Mucosa of gallbladder (tissue), 1 donor: ENCODE measurements around the gene C5orf63. TPM values are rescaled to one million over a fixed set of nuclear protein-coding genes. Genes with fewer than 3 reads are reported as not detected.
"Not testable (repeated sequence)": the region's sequence is repeated elsewhere in the genome, so short reads cannot be mapped to it uniquely, and the experiment has no call there.

Source experiments
- DNase-seq: peaks from one replicate; pipeline ENCODE4 v3.0.0-alpha.2; 2020; ENCODE audit warnings: low spot score
- total RNA-seq: library from RNA; stranded (reverse); gene quantifications from one replicate; pipeline ENCODE4 v1.2.1, GENCODE V29; 2021
- donor health status: DM: no; HTN: no; CAD: no.

The C5orf63 gene
- total RNA-seq, 1 donor from 2014 or later, result 6.1 TPM

- no peak for DNase-seq
Measured at GRCh38 chr5:127076315-127077129, 3.2 kb upstream of the C5orf63 start.

GRCh38 chr5:127074466-127074865 lies 1.2 kb upstream of the C5orf63 start:
- no peak for DNase-seq

DNA sequence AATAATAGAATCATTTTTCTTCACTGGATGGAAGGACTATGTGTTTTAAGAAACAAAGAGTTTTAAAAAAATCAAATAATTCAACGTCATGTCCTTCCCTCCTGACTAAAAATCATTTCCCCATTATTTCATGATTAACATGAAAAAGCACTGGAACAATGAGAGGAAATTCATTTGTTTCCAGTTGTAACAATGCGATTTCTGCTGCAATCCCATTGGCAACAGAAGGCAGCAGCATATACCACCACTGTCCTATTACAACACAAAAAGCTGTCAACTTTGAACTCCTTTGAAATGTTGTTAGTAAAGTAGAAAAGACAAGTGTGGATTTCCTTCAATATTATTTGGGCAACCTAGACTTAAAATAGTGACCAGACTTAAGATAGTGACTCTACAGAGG lies 3.1 kb downstream of the C5orf63 start:
- no peak for DNase-seq

DNA sequence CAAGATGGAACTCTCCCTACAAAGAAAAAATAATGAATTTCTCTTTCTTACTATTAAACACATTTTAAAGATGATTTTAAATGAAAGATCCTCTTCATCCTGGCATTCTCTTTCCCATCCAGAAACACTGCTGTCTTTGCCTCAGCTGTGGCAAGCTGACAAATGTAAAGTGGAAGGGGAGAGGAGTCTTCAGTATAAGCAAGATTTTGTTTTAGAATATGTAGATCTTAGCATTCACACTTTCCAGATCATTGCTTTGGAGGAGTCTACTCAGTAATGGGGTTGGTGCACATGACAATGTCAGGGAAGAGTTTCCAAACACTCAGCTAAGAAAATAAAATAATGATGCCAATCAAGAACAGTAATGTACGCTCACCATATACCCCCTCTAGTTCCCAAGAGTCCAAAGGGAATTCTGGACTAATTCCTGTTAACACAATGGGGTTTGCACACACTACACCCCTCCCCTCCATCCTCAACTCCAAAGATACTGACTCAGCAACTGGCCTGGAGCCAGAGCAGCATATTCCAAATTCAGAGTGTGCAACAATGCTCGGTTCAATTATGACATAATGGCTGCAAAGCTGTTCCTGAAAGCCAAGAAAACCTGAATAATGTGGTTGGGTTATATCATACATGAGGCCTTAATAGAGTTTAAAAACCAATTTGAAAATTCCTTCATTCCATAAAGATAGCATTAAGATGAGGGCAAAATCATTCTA lies 4.6 kb downstream of the C5orf63 start:
- DNase-seq, result no peak

GRCh38 chr5:127066721-127067120 lies 6.6 kb downstream of the C5orf63 start:
- no peak for DNase-seq

- DNase-seq, result no peak
Measured at GRCh38 chr5:127064253-127064840, 9.0 kb downstream of the C5orf63 start.

DNA sequence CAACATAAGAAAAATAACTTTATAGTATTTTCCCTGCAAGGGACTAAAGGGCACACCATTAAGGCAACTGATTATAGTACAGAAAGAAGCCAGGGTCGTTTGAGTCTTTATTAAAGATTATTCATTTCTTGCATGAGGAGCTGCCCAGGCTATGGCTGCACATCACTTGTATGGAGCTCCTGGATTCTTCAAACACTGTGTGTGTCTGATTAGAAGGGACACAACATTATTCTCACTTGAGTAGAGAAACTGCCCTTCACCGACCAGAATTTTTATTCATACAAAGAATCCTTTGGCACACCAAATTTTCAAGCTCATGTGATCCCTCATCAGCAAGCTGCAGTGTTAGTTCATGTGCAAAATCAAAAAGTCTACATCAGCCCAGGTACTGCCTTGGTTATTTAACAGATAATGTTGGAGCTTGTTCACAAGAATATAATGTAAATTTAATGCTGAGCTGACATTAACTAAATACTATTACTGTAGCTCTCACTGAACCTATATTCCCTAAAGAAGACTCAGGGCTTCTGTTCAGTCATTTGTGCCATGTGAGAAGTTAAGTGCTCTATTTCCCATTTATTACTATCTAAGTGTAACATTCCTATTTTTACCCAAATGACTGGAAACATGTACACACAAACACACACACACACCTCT lies 9.9 kb downstream of the C5orf63 start:
- no peak for DNase-seq

- DNase-seq, result no peak
Measured at GRCh38 chr5:127061956-127062355, 11.3 kb downstream of the C5orf63 start.

DNA sequence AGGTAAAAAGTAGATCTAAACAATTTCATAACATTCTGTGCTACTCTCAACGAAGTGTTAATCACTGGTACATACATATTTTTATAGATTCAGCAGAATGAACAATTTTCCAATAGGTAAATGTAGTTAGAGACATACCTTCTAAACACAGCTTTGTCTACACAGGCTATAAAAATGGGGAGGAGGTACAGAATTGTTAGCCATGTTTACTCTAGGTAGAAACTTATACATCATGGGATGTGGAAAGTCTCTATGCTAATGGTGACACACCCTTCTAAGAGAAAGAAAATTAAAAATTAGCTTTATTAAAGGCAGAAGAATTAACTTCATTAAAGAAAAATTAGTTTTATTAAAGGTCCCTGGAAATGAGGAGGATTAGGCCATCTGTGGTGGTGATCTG lies 11.8 kb downstream of the C5orf63 start:
- no peak for DNase-seq

DNA sequence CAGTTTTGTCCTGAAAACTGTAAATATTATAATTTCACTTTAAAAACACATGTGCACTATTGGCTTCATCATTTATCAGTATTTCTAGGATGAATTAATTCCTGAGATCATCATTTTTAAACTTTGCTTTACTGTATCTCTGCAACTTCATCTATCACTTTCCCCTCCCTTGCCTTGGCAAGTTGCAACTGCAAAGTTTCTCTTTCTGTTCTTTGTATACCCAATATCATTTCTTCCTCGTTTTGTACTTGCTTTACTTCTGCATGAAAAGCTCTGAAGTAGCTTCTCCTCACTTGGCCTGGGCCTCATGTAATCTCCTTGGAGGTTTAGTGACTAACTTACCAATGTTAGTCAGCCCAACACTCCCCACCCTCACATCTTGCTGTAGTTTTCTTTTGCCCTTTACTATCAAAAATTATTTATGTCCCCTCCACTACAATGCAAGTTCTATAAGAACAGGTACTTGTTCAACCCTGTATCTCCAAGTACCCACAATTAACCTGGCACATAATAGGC lies 12.8 kb downstream of the C5orf63 start:
- no peak for DNase-seq

GRCh38 chr5:127056896-127057295 lies 16.4 kb downstream of the C5orf63 start:
- DNase-seq, result no peak

DNA sequence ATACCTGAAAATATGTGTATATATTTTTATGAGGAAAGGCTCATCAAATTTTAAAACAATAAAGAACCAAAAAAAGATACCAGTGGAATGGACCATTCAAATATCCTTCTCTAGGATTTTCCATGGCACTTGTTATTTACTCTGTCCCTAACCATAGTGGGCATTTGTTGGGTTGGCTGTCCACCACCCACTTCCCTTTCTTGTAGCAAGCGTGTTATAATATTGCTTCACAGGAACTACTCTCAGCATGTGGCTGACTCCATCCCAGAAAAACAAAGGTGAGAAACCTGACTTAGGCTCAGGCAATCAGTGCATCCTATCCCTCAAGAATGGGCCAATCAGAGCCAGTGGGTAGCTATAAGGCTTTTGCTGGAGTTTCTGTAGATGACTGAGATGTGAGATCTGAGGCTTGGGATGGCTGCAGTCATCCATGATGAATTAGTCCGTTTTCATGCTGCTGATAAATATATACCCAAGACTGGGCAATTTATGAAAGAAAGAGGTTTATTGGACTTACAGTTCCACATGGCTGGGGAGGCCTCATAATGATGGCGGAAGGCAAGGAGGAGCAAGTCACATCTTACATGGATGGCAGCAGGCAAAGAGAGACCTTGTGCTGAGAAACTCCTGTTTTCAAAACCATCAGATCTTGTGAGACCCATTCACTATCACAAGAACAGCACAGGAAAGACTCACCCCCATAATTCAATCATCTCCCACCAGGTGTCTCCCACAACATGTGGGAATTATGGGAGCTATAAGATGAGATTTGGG lies 17.2 kb downstream of the C5orf63 start:
- no peak for DNase-seq

DNA sequence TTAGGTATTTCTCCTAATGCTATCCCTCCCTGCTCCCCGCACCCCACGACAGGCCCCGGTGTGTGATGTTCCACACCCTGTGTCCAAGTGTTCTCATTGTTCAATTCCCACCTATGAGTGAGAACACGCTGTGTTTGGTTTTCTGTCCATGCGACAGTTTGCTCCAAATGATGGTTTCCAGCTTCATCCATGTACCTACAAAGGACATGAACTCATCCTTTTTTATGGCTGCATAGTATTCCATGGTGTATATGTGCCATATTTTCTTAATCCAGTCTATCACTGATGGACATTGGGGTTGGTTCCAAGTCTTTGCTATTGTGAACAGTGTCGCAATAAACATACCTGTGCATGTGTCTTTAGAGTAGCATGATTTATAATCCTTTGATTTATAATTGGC lies 19.8 kb downstream of the C5orf63 start:
- not testable (repeated sequence) for DNase-seq

DNA sequence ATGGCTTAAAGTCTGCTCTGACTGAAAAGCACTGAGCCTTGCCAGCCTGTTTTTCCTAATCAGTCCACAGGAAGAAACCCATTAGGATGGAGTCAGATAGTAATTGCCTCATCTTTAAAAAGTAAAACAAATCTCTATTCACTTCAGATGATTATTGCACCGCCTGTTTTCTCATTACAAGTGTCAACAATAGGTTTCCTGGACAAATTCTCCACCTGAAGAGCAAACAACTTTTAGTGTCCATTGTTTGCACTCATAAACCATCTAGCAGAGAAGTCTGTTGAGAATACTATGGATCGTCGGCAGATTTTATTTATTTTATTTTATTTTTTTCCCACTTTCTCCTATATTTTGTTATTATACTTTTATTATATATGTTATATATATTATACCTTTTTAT lies 20.3 kb downstream of the C5orf63 start:
- DNase-seq, result no peak

DNA sequence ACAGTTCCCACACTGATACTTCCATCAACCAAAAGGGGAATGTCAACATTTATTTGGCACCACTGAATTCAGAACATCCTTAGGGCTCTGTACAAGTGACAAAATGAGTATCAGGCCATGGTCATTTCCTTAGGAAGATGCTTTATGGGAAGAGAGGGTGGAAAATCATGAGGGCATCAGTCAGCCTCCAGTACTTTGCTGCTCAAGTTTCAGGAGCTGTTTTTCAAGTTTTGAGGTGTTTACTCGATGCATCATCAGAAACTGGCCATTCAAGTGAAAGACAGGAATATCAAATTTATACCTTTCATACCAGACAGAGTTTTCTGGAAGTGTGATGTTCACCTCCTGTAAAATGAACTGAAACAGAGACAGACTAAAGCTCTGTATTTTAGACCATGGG lies 21.7 kb downstream of the C5orf63 start:
- no peak for DNase-seq

DNA sequence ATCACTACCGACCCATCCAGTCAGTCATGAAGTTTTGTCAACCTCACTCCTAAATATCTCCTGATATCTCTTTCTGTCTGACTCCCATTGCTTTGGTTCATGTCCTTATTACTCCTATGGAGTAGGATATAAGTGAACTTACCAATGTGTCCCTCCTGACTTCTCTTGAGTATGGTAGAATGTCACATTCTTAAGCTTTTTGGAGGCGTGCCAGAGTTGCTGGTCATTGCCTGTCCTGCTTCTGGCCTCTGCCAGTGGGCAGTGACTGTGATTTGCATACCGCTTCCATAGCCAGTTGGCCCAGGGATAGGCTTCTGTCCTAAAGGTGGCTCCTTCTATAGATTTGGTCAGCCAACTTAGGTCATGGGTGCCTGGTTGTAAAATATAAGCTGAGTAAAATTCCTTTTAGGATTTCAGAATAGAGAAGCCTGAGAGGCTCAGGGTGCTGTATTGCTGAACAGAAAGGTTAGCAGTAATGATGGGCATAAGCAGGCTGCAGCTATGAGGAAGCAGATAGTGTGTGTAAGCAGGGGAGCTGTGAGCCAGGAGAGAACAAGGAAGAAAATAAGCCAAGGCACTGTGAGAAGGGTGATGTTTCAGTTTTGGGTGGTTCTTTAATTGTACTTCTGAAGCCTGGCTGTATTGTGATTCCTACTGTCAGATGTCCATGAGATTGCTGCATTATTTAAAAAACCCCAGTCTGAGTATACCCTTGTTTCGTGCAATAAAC lies 26.8 kb downstream of the C5orf63 start:
- no peak for DNase-seq

DNA sequence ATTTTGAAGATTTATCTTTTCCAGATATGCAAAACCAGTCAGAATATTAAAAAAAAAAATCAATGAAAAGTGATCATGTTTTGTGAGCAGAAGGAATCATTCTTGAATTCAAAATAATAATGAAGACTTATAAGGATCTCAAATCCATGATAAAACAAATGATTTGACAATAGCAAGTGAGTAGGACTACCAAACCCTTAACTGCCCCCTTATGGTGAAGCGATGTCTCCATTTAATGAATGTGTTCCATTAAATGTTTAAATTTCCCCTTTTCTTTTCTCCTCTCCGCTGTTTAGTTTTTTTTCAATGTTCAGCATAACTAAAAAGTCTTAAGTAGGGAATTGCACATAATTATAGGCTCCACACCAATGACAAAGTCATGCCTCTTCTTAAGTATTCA lies 30.7 kb downstream of the C5orf63 start:
- no peak for DNase-seq

- no peak for DNase-seq
Measured at GRCh38 chr5:127041571-127041970, 31.7 kb downstream of the C5orf63 start.

DNA sequence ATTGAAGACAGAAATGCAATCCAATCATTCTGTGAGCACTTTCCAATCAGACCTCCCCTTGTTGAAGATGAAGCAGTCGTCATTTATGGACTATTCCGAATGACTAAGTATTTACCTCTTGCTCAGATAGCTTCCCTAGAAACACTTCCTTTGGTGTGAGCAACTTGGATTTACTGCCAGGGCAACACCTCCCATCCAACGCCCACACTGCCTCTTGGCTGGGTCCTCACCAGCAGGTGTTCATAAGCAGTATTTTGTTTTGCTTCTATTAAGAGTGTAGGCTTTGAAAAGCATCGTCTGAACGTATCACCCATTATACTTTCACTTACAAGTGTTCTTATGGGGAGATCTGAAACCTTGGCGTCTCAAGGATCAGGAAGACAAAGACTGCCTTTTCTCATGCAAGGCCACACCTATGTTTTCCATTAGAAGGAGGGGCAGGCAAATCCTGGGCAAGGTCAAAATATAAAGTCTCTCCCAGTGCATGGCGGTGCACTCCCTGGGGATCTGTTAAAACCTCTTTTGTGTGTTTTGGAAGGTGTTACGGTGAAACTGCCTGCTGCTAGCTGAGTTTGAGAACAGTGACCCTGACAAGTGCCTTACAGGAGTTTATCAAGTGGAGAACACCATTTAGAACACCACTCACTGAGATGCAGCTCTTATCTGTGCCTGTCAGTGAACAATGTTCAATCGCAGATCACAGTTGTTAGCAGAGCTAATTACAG lies 32.3 kb downstream of the C5orf63 start:
- DNase-seq, result no peak

- DNase-seq, result no peak
Measured at GRCh38 chr5:127038550-127038949, 34.8 kb downstream of the C5orf63 start.
